ENCODE results near the gene HNRNPA0.

Gene HNRNPA0

DNA sequence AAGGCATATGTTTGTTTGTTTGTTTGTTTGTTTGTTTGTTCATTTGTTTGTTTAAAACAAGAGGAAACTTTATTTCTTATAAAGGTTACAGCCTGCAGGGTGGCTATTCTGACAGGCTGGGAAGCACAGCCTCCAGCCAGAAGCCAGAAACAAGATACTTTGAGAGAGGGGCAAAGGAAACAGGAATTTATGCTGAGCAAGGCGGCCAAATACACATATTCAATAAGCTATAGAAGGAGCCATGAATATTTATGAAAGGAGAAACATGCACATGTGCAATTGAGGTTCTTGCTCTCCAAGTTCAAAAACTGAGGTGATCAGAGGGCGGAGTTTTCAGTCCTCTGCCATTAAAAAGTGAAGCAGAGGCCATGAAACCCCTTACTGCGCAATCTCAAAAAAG is 37.8 kb downstream of the HNRNPA0 start:
- DNase-seq = no peak

GRCh38 chr5:137715456-137715855 is 38.7 kb downstream of the HNRNPA0 start:
- no peak for DNase-seq

DNA sequence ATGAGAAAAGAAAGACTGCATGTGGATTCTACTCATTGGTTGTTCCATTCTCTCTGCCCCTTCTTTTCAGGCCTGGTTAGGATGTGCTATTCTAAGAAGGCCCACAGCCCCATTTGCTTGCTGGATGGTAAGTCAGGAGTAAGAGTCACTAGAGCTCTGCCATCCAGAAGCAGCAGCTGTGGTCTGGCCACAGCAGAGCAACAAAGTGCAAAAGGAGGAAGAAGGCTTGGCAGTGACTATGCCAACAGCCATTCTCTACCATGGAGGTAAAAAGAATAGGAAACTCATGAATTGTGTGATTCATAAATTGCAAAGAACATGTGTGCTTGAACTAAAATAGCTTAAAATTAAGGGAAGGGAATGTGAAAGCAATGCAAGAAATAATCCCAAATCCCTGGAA is 39.2 kb downstream of the HNRNPA0 start:
- no peak for DNase-seq

GRCh38 chr5:137714494-137714893 is 39.7 kb downstream of the HNRNPA0 start:
- DNase-seq = no peak

GRCh38 chr5:137712139-137712667 is 42.0 kb downstream of the HNRNPA0 start:
- DNase-seq = no peak

GRCh38 chr5:137710086-137710485 is 44.1 kb downstream of the HNRNPA0 start:
- no peak for DNase-seq

- no peak for DNase-seq
Observed at GRCh38 chr5:137708796-137709559, 45.2 kb downstream of the HNRNPA0 start.

DNA sequence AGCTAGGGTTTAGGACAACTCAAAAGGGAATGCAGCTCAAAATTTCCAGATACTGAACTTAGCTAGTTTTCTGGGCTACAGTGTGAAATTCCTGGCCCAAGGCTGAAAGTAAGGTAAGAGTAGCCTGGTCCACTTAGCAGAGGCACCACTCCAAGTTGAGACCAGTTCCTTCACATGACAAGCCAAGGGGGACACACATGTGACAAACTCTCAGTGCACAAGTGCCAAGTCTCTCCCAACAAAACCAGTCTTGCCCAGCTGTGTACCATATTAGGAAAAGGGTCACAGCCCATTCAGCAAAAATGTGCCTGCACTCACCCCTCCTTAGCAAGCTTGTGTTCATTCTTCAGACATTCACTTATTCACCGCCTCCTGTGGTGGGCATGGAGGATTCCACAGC is 46.1 kb downstream of the HNRNPA0 start:
- DNase-seq = no peak

GRCh38 chr5:137706841-137707240 is 47.3 kb downstream of the HNRNPA0 start:
- DNase-seq = no peak

DNA sequence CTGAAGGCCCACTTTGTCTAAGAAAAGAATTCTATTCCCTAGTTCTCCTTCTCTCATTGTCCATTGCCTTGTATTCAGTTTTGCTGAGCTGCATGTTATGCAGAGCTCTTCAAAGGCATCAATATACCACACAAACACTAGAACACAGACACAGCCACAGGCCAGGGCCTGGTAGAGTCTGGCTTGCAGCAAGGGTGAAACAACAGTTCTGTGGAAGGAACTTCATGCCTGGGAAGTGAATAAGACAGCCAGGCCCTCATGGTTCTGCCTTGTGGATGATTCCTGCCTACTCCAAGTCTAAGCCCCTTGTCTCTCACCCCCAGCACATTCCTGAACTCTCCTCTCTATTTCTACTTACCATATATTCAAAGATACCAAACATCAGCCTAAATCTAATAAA is 49.1 kb downstream of the HNRNPA0 start:
- no peak for DNase-seq

- no peak for DNase-seq
Observed at GRCh38 chr5:137703565-137703964, 50.6 kb downstream of the HNRNPA0 start.

DNA sequence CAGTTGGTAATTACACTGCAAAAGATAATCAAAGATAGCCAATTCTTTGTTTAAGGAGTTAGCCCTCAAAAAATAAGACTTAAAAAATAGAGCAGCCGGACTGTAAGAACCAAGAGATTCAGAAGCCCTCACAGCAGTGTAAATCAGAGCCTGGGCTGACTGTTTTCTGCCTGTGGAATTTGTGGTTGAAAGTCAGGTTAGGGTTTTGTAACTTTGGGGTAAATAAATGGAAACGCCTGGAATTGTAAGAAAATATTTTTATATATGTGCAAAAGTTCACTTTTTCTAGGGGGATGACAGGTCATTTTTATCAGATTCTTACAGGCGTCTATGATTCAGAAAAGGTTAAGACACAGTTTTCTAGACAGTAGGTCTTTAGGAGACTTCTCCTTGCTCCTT is 53.9 kb downstream of the HNRNPA0 start:
- DNase-seq = no peak

DNA sequence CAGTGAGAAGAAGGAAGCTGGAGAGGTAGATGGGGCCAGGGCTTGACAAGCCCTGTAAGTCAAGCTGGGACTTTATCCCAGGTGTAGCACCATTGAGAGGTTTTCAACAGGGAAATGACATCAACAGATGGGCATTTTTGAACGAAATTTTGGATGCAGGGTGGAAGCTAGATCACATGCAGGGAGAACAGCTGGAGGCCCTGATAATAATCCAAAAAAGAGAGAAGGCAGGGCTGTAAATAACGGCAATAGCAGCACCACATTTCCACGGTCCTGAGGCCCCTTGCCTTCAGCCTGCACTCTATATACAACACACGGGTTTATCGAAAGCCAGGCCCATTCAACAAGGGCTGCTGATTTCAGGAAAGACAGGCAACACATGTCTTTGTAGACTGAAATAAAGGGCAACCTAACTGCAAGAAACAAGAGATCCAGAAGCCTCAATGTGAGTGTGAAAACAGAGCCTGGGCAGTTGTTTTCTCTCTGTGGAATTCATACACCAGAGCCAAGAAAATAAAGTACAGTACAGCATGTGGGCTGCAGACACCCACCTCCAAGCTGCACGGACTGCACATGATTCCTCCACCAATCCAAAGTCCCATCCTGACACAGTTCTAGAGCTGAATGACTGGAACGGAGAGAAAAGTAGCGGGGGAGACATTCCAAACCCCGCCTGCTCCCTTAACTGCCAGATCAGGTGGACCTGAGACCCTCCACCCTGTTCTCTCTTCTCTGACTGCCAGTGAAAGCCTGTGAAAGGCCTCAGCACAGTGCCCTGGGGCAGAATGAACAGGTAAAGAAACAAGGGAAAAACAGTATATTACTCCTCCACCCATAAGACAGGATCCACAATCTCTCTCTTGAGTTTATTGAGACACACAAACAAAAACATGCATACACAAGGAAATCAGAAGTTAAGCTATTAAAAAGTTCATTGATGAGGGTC is 54.6 kb downstream of the HNRNPA0 start:
- no peak for DNase-seq

DNA sequence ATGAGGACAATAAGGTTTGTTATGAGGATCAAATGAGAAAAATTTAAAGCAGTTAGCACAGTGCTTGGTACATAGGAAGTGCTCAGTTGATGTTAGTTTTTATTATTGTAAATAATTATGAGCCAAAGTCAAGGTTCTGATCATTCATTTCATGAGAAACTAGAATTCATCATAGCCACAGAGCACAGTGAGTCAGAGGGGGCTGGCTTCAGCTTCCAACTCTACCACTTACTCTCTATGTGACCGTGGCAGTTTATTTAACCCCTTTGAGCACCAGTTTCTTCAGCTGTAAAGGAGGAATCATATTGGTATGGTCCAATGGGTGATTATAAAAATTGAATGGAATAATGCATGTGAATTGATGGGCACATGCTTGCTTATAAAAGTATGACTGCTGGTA is 57.7 kb downstream of the HNRNPA0 start:
- DNase-seq = no peak

GRCh38 chr5:137695651-137696428 is 58.3 kb downstream of the HNRNPA0 start:
- peak in 1 of 2 donors; percentile 34 for DNase-seq
